Activated naive CD4-positive, alpha-beta T cell (primary cell): ENCODE results near the gene KCP.

Experiments
- DNase-seq, 4 experiments: peaks; one replicate each; lab custom pipeline; 2025; lab: John Stamatoyannopoulos, UW

KCP gene

DNA sequence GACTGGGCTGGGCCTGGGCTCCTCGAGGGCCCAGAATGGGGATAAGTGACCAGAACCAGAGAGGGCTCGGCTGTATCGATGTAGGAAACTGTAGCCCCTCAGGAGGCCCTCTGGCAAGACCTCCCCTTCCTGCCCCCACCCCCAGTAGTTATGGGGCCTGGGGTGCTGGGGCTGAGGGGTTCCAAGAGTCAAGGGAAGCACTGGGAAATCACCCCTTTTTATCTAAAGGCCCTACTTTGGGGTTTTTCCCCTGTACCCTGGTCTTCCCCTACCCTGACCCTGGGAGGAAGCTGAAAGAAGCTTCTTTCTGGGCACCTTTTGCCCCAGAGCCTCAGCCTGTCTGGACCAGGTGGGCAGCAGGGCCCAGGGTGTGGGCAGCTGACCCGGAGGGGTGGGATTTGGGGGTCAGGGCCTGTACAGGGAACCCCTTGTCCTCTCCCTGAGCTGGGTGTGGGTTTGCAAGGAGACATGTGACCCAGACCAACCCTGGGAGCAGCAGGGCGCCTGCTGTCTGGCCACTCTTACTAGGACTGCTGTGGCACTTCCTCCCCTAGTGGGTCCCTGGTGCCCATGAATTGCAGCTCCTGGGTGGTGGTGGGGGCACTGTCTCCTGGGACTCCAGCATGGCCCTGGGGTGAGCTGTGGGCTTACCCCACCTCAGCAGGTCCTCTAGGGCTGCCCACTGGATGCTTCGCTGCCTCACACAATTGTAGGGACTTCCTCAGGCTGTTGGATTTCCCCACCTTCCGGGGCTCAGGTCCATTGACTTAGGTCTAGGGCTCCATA, 28.8 kb upstream of the KCP start:
- DNase-seq, result no peak

DNA sequence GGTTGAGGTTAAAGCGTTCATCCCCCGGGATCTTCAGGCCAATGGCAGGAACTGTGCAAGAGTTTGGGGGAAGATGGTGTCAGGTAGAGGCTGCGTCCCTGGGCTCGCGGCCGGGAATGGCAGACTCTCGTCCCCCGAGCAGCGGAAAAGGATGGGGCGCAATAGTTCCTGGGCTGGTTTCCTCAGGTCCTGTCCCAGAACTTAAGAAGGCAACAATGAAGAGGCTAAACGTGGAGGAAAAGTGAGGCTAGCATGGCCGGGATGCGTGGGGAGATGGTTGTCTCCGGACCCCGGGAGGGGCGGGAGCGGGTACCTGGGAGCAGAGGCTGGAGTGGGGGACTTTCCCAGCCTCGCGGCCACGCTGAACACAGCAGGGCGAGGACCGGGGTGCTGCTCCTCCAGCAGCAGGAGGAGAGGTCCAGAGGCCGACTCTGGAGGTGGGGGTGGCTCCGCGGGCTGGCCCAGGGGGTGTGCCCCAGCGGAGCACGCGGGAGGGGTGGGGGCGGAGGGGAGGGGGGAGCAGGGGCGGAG, 28.1 kb upstream of the KCP start:
- DNase-seq, result no peak

- DNase-seq, result no peak
Measured at GRCh38 chr7:128937647-128938543, 27.4 kb upstream of the KCP start, which contains the start of gene IRF5. Gene IRF5, plus strand, starts transcription at chr7:128937927. Its CDS starts 4,155 bp downstream, at chr7:128942082.

DNA sequence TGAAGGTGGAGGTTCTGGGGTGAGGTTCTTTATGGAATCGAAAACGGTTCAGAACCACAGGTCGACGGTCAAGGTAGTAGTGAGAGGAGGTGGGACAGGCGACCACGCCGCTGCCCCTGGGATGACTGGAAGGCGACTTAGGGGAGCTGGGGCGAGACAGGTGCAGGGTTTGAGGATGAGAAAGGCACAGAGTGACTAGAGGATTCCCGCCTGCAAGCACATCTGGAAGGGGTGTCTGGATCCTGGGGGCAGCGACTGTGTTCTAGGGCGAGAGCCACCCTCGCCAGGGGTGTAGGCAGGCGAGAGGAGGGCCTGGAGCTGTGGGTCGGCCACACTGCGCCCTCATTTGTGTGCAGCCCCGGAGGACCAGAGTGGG, 26.8 kb upstream of the KCP start:
- no peak for DNase-seq

DNA sequence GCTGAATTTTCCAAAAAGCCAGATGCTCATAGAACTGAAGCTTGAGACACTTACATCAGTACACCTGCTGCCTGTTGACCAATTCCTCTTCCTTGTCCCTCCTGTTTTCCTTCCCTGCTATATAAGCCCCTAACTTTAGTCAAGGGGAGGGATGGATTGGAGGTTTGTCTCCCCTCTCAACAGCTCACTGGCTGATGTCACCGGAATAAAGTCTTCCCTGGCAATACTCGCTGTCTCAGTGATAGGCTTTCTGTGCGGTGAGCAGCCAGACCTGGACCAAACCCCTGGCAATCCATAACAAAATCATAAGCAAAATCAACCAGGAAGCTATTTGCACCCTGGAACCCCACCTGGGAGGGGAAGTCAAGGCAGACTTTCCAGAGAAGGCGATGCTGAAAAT, 26.3 kb upstream of the KCP start:
- no peak for DNase-seq

- DNase-seq, result no peak
Measured at GRCh38 chr7:128935342-128935730, 24.8 kb upstream of the KCP start.

DNA sequence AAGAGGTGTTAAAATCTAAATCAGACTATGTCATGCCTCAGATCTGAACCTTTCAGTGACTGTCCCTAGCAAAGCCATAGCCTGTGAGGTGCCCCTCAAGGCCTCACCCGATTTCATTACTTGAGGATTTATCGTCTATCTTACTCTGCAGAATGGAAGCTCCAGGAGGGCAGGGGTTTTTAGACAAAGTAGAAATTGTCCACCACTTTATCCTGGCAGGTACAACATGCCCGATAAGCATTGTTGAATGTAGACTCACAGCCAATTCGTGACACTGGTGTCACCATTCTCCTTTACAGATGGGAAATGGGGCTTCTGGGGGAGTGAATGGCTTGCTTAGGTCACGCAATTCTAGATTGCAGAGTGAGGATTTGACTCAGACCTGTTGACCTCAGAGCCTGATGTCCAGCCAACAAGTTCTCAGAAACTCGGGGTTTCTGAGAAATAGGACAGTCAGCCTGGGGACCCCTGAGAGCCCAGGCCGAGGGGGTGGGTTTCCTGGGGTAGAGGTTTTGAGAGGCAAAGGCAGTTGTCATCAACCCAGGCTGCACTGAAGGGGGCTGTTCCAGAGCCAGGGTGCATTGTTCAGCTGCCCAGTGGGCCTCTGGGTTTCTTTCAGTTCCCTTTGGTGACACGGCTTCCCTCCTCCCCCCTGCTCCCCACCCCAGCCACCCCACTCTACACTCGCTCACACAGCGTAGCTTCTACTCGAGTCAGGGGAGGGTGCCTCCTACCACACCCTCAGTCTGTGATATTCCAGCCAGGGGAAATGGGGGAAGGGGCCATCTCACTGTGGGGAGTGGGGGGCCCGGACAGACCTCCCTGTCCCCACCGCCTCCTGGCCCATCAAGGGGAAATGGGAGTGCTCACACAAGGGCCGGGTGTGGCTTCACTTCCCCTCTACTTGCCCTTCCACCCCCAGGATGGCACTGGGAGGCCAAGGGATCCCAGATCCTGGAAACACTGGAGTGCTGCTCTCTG, 24.1 kb upstream of the KCP start:
- no peak for DNase-seq

DNA sequence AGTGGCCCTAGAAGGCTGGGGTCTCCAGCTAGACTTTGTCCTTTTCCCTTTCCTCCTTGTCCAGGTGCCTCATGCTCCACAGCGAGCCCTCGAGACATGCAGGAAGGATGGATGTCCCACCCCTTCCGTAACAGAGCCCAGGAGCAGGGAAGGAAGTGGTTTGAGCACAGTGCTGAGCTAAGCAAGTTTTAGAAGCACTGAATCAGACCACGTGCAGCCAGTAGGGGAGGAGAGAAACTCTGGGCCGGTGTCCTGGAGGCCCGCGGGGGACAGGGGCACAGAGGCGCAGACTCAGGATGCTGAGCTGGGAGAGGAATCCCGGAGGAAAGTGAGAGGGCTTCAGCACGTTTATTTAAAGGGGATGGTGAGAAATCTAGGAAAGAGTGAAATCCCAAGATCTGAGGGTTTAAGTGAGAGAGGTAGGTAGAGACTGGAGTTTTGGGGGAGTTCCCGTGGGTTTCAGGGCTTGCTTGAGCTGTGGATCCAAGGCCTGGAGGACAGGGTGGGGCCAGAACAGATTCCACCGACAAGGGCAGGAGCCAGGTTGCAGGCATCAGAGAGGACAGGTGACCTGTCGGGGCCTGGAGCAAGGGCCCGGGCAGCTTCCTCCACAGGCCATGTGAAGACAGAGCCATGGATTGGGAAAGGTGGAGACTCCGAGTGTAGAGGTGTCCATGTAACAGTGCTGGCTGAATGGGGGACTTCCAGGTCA, 22.8 kb upstream of the KCP start:
- no peak for DNase-seq

DNA sequence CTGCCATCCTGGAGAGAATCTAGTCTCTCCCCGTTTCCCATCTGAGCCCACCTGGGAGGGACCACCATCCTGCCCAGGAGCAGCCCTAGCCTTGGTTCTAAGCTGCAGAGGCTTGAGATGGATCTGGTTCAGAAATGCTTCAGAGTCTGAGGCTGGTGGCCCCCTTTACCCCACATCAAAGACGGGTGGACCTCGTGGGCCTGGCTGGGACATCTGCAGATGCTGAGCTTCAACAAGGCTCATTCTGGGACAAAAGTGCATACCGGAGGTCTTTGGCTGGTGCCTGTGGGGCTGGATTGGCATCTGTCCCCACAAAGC, 22.3 kb upstream of the KCP start:
- no peak for DNase-seq

GRCh38 chr7:128931965-128932861, 21.7 kb upstream of the KCP start:
- DNase-seq, result no peak

DNA sequence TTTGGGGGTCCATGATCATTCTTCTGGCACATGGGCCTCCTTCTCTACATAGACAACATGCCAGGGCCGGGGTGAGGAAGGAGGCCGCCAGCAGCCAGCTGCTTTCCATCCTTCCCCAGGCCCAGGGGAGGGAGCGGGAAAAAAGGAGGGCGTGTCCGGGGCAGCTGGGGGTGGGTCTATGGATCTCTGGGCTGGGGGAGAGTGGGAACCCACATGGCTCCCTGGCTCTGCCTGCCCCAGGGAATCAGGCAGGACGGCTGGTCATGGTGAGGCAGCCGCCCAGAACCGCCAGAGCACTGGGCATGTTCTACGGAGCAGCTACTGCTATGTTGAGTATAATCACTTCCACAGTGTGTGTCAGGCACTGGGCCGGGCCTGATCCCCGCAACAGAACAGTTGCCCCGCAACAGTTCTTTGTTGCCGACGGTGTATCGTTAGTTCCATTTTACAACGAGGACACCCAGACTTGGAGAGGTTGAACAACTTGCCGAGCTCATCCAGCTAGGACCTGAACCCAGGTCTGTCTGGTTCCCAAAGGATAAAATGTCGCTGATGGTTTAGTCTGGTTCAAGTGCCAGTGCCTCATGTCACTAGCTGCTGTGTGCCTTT, 20.8 kb upstream of the KCP start:
- no peak for DNase-seq

DNA sequence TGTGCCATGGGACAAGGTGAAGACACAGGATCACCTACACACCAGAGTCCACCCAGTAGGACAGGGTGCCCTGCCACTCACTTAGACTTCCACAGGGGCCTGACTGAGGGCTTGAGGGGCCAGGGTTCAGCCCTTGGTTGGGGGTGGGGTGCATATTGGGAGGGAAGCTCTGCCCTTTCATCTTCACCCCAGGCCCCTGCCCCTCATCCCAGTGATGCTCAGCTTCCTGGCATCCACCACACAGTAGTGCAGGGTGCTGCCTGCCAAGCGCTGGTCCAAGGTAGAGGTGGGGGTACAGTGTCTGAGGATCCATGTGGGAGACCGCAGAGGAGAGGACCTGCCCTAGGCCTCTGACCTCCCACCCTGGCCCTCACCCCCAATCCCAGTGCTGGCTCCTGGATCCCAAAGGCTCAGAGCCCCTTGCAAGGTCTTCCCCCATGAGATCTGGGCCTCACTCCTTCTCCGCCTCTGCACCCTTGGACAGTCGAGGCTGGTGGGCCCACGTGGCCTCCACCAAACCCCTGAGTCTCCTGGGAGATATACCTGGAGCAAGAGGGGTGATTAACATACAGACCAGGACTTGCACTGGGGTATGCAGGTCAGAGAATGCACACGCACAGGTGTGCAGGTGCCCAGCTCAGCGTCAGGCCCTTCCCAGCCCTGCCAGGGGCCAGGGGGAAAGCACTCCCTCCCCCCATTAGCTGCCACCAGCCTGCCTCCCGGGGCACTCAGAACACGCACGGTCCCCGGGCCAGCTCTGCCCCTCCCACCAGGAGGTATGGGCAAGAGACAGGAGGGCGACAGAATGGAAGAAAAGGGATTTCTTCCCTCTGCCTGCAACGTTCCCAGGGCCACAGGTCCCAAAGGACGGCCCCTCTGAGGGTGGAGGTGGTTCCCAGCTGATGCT, 18.6 kb upstream of the KCP start:
- DNase-seq, result no peak

GRCh38 chr7:128928159-128928813, 17.8 kb upstream of the KCP start:
- no peak for DNase-seq

DNA sequence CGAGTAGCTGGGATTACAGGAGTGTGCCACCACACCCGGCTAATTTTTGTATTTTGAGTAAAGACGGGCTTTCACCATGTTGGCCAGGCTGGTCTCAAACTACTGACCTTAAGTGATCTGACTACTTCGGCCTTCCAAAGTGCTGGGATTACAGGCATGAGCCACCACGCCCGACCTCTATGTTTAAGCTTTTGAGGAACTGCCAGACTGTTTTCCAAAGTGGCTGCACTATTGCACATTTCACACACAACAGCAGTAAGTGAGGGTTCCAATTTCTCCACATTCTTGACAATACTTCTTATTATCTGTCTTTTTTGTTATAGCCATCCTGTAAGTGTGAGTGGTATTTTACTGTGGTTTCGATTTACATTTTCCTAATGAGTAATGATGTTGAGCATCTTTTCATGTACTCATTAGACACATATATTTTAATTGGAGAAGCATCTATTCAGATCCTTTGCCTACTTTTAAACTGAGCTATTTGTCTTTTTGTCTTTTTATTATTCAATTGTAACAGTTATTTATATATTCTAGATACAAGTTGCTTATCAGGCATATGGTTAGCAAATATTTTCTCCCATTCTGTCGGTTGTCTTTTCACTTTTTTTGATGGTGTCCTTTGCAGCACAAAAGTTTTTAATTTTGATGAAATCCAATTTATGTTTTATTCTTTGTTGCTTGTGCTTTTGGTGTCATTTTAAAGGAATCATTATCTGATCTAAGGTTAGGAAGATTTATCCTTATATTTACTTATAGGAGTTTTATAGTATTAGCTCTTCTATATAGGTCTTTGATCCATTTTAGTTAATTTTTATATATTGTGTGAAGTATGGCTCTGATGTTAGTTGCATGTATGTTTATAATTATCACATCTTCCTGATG, 14.4 kb upstream of the KCP start:
- DNase-seq, result no peak

- DNase-seq, result no peak
Measured at GRCh38 chr7:128923411-128923800, 12.9 kb upstream of the KCP start.

DNA sequence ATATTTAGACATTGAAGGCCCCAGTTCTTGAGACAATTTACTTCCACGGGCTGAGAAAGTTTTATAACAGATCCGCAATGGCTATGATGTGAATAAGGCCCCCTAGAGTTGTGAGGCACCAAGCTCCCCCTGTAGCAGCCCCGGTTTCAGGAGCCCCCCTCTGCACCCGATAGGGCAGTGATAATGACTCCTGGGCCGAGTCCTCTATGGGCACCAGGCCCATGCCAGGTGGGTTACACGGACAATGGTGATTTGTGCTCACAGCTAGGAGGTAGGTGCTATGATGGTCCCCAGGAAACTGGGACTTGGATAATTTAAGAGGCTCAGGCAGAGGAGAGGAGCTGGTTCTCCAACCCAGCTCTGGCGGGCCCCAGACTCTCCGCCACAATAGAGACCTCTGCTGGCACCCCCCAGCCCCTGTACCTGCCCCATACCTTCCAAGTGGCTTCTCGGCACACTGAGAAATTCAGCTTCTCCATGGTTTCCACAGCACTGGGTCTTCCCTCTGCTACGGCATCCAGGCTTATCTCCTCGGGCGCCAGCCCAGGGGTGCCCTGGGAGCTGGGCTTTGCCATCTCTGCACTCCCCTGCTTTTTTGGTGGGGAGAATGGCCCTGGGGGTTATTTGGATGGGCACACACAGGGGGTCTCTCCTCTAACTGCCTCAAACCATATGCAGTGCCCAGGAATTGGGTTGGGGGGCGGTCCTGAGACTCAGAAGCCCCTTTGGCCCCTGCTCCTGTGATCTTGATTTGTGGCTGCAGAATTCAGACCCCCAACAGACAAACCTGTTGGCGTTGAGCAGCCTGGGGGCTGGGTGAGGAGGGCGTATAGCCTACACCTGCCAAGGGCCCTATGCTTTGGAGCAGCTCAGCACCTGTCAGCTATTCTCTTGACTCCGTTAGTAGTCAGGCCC, 12.2 kb upstream of the KCP start:
- no peak for DNase-seq
